ENCODE data around the gene DOCK1.

The DOCK1 gene

GRCh38 chr10:127413326-127413725, 508.1 kb downstream of the DOCK1 start:
- peaks cover 0 to 39% of the 10 kb centered on the region in 2 donors for H3K4me1 ChIP-seq (ENCODE audit: control insufficient read depth in 2 of 2, insufficient read depth in 1 of 2, low read depth in 1 of 2, low read length in 2 of 2)
- H3K4me2 ChIP-seq (ENCODE audit: insufficient read depth, low read length, poor library complexity, severe bottlenecking), result no peak overlapping the region
- H3K4ac ChIP-seq (ENCODE audit: low read length), result no peak overlapping the region

DNA sequence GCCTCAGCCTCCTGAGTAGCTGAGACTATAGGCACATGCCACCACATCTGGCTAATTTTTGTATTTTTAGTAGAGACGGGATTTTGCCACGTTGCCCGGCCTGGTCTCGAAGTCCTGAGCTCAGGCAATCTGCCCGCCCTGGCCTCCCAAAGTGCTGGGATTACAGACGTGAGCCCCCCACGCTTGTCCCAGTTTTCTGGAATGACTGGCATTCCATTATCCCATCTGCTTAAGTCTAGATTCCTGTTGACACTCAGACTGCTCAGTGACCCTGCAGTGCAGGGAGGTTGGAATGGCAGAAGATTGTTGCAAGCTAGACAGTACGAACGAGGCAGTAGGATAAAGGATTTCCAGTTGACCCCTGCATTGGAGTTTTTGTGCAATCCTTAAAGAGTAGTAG, 508.8 kb downstream of the DOCK1 start:
- Histone ChIP-seq H3K23ac (ENCODE audit: low read depth, low read length, poor library complexity) (no peak overlapping the region), H4K8ac (ENCODE audit: low read depth, low read length) (no peak overlapping the region), H3K4me1 (ENCODE audit: control insufficient read depth in 2 of 2, insufficient read depth in 1 of 2, low read depth in 1 of 2, low read length in 2 of 2) (peaks cover 0 to 39% of the 10 kb centered on the region in 2 donors), H3K18ac (ENCODE audit: low read length) (no peak overlapping the region), H3K27me3 (ENCODE audit: control insufficient read depth in 3 of 3, insufficient read depth in 3 of 3, low read depth in 1 of 3, low read length in 3 of 3) (no peaks in the 10 kb centered on the region), H3K14ac (ENCODE audit: low read length) (no peak overlapping the region), H4K91ac (ENCODE audit: low read depth, low read length, poor library complexity) (no peak overlapping the region), H2BK5ac (ENCODE audit: low read length) (no peak overlapping the region), H2BK120ac (ENCODE audit: low read depth, low read length) (no peak overlapping the region), H3K9me3 (replicated peaks in 1 of 2; ENCODE audit: control insufficient read depth in 2 of 2, insufficient read depth in 1 of 2, low read depth in 1 of 2, low read length in 2 of 2) (no peaks in the 10 kb centered on the region), H2AK5ac (ENCODE audit: low read depth, low read length) (no peak overlapping the region), H2BK12ac (ENCODE audit: low read length) (no peak overlapping the region), H3K36me3 (replicated peaks in 1 of 2; ENCODE audit: control insufficient read depth in 2 of 2, insufficient read depth in 2 of 2, low read length in 2 of 2) (peaks cover 1 to 41% of the 10 kb centered on the region in 2 donors), H3K4ac (ENCODE audit: low read length) (no peak overlapping the region), H3K79me1 (ENCODE audit: low read depth, low read length) (no peaks in the 10 kb centered on the region), H3K27ac (replicated peaks; ENCODE audit: low read length) (no peak overlapping the region), H3K4me2 (ENCODE audit: insufficient read depth, low read length, poor library complexity, severe bottlenecking) (no peak overlapping the region), H2AFZ (ENCODE audit: low read length) (no peak overlapping the region), H3K9ac (ENCODE audit: low read depth, low read length, poor library complexity) (no peak overlapping the region), H2BK15ac (ENCODE audit: low read length) (no peak overlapping the region), H3K4me3 (ENCODE audit: low read length in 2 of 2) (no peak overlapping the region)
- no CpG with 5 or more reads among the region's 9 CpGs for WGBS, 2 donors (ENCODE audit: extremely low coverage in 2 of 2, insufficient read length in 2 of 2, insufficient replicate concordance in 1 of 2)
- DNase-seq (ENCODE audit: low spot score), result peak; percentile 46

More at GRCh38 chr10:127413326-127413725, 508.1 kb downstream of the DOCK1 start:
- Histone ChIP-seq H2BK12ac (ENCODE audit: low read length) (peak overlapping the region; percentile 92), H3K23ac (ENCODE audit: low read depth, low read length, poor library complexity) (peak overlapping the region; percentile 35), H3K79me1 (ENCODE audit: low read depth, low read length) (no peaks in the 10 kb centered on the region), H3K27me3 (ENCODE audit: control insufficient read depth in 3 of 3, insufficient read depth in 3 of 3, low read depth in 1 of 3, low read length in 3 of 3) (no peaks in the 10 kb centered on the region), H3K4me3 (ENCODE audit: low read length in 2 of 2) (no peak overlapping the region), H3K14ac (ENCODE audit: low read length) (peak overlapping the region; percentile 79), H2BK120ac (ENCODE audit: low read depth, low read length) (no peak overlapping the region), H3K18ac (ENCODE audit: low read length) (peak overlapping the region; percentile 94), H3K9ac (ENCODE audit: low read depth, low read length, poor library complexity) (no peak overlapping the region), H2BK5ac (ENCODE audit: low read length) (peak overlapping the region; percentile 19), H2AK5ac (ENCODE audit: low read depth, low read length) (peak overlapping the region; percentile 99), H2BK15ac (ENCODE audit: low read length) (peak overlapping the region; percentile 88), H2AFZ (ENCODE audit: low read length) (no peak overlapping the region), H3K9me3 (replicated peaks in 1 of 2; ENCODE audit: control insufficient read depth in 2 of 2, insufficient read depth in 1 of 2, low read depth in 1 of 2, low read length in 2 of 2) (no peaks in the 10 kb centered on the region), H3K27ac (replicated peaks; ENCODE audit: low read length) (no peak overlapping the region), H3K36me3 (replicated peaks in 1 of 2; ENCODE audit: control insufficient read depth in 2 of 2, insufficient read depth in 2 of 2, low read length in 2 of 2) (peaks cover 1 to 34% of the 10 kb centered on the region in 2 donors), H4K8ac (ENCODE audit: low read depth, low read length) (no peak overlapping the region), H4K91ac (ENCODE audit: low read depth, low read length, poor library complexity) (peak overlapping the region; percentile 46)
- no CpG with 5 or more reads among the region's 11 CpGs for WGBS, 2 donors (ENCODE audit: extremely low coverage in 2 of 2, insufficient read length in 2 of 2, insufficient replicate concordance in 1 of 2)
- no peak for DNase-seq (ENCODE audit: low spot score)

GRCh38 chr10:127415116-127415515, 509.9 kb downstream of the DOCK1 start:
- Histone ChIP-seq H3K9ac (ENCODE audit: low read depth, low read length, poor library complexity) (no peak overlapping the region), H3K4ac (ENCODE audit: low read length) (no peak overlapping the region), H3K4me2 (ENCODE audit: insufficient read depth, low read length, poor library complexity, severe bottlenecking) (no peak overlapping the region), H4K91ac (ENCODE audit: low read depth, low read length, poor library complexity) (no peak overlapping the region), H3K79me1 (ENCODE audit: low read depth, low read length) (no peaks in the 10 kb centered on the region), H3K4me1 (ENCODE audit: control insufficient read depth in 2 of 2, insufficient read depth in 1 of 2, low read depth in 1 of 2, low read length in 2 of 2) (peaks cover 0 to 39% of the 10 kb centered on the region in 2 donors), H3K4me3 (ENCODE audit: low read length in 2 of 2) (no peak overlapping the region), H2BK12ac (ENCODE audit: low read length) (no peak overlapping the region), H3K27ac (replicated peaks; ENCODE audit: low read length) (no peak overlapping the region), H3K14ac (ENCODE audit: low read length) (no peak overlapping the region), H3K18ac (ENCODE audit: low read length) (peak overlapping the region; percentile 15), H2BK120ac (ENCODE audit: low read depth, low read length) (no peak overlapping the region), H2AK5ac (ENCODE audit: low read depth, low read length) (no peak overlapping the region), H3K27me3 (ENCODE audit: control insufficient read depth in 3 of 3, insufficient read depth in 3 of 3, low read depth in 1 of 3, low read length in 3 of 3) (no peaks in the 10 kb centered on the region), H3K36me3 (replicated peaks in 1 of 2; ENCODE audit: control insufficient read depth in 2 of 2, insufficient read depth in 2 of 2, low read length in 2 of 2) (peaks cover 5 to 52% of the 10 kb centered on the region in 2 donors), H2AFZ (ENCODE audit: low read length) (no peak overlapping the region), H2BK15ac (ENCODE audit: low read length) (no peak overlapping the region), H3K23ac (ENCODE audit: low read depth, low read length, poor library complexity) (no peak overlapping the region), H2BK5ac (ENCODE audit: low read length) (no peak overlapping the region), H4K8ac (ENCODE audit: low read depth, low read length) (no peak overlapping the region), H3K9me3 (replicated peaks in 1 of 2; ENCODE audit: control insufficient read depth in 2 of 2, insufficient read depth in 1 of 2, low read depth in 1 of 2, low read length in 2 of 2) (no peaks in the 10 kb centered on the region)
- no peak for DNase-seq (ENCODE audit: low spot score)
- WGBS, 2 donors (ENCODE audit: extremely low coverage in 2 of 2, insufficient read length in 2 of 2, insufficient replicate concordance in 1 of 2), result no CpG with 5 or more reads among the region's 9 CpGs

DNA sequence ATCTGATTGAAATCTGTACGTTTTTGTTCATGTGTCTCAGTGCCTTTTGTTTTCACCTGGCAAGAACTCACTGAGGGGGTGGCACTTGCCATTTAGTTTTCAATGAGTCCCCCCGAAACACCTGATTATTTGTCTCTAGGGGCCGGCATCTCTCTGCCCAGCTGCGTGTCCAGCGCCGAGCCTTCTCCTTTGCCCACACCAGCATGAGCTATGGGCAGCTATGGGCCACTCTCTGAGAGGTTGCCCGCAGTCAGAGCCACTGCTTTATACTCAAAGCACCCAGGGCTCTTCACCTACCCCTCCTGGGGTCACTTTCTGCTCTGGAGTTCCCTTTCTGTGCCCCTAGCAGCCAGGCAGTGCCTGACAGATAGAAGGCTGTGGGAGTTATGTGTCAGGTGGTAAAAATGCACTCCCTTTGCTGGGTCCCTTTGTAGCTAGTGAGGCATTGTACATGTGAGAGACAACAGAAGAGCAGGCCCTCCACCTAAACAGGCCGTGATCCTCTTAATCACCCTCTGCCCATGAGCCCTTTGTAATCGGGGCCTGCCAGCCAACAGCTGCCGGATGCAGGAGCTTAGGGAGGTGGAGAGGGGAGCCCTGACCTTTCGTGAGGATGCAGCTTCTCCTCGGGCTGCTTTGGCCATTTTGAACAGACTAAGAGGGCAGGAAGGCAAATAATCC, 510.8 kb downstream of the DOCK1 start:
- DNase-seq (ENCODE audit: low spot score), result peak; percentile 57
- H3K9ac ChIP-seq (ENCODE audit: low read depth, low read length, poor library complexity), result no peak overlapping the region
- H3K18ac ChIP-seq (ENCODE audit: low read length), result peak overlapping the region; percentile 74
- no peak overlapping the region for H4K8ac ChIP-seq (ENCODE audit: low read depth, low read length)
- peaks cover 0 to 39% of the 10 kb centered on the region in 2 donors for H3K4me1 ChIP-seq (ENCODE audit: control insufficient read depth in 2 of 2, insufficient read depth in 1 of 2, low read depth in 1 of 2, low read length in 2 of 2)
- H2BK15ac ChIP-seq (ENCODE audit: low read length), result no peak overlapping the region
- H3K27me3 ChIP-seq (ENCODE audit: control insufficient read depth in 3 of 3, insufficient read depth in 3 of 3, low read depth in 1 of 3, low read length in 3 of 3), result no peaks in the 10 kb centered on the region
- no peak overlapping the region for H2BK5ac ChIP-seq (ENCODE audit: low read length)
- no peak overlapping the region for H2BK12ac ChIP-seq (ENCODE audit: low read length)
- H3K4me2 ChIP-seq (ENCODE audit: insufficient read depth, low read length, poor library complexity, severe bottlenecking), result peak overlapping the region; percentile 12
- no peak overlapping the region for H2BK120ac ChIP-seq (ENCODE audit: low read depth, low read length)
- H3K9me3 ChIP-seq (replicated peaks in 1 of 2; ENCODE audit: control insufficient read depth in 2 of 2, insufficient read depth in 1 of 2, low read depth in 1 of 2, low read length in 2 of 2), result no peaks in the 10 kb centered on the region
- no peak overlapping the region for H3K4ac ChIP-seq (ENCODE audit: low read length)
- no peak overlapping the region for H3K4me3 ChIP-seq (ENCODE audit: low read length in 2 of 2)
- peak overlapping the region; percentile 75 for H3K27ac ChIP-seq (replicated peaks; ENCODE audit: low read length)
- H3K14ac ChIP-seq (ENCODE audit: low read length), result no peak overlapping the region
- WGBS, 2 donors (ENCODE audit: extremely low coverage in 2 of 2, insufficient read length in 2 of 2, insufficient replicate concordance in 1 of 2), result no CpG with 5 or more reads among the region's 12 CpGs
- no peaks in the 10 kb centered on the region for H3K79me1 ChIP-seq (ENCODE audit: low read depth, low read length)
- H3K23ac ChIP-seq (ENCODE audit: low read depth, low read length, poor library complexity), result no peak overlapping the region
- no peak overlapping the region for H2AK5ac ChIP-seq (ENCODE audit: low read depth, low read length)
- peaks cover 5 to 55% of the 10 kb centered on the region in 2 donors for H3K36me3 ChIP-seq (replicated peaks in 1 of 2; ENCODE audit: control insufficient read depth in 2 of 2, insufficient read depth in 2 of 2, low read length in 2 of 2)
- no peak overlapping the region for H2AFZ ChIP-seq (ENCODE audit: low read length)
- H4K91ac ChIP-seq (ENCODE audit: low read depth, low read length, poor library complexity), result no peak overlapping the region

Data from neuronal stem cell (in vitro differentiated cells).